Stomach (tissue), 9 donors: ENCODE measurements around the gene FGGY. TPM values are rescaled to one million over a fixed set of nuclear protein-coding genes. Genes with fewer than 3 reads are reported as not detected.

Experiments used
- DNase-seq, 2 donors: peaks; one replicate each; pipeline versions ENCODE4 v3.0.0 to v3.0.0-alpha.2; 2013 to 2019
- H3K27ac ChIP-seq, 5 donors: fragments of 200-600 bp in 4 of 5; sonication (generic) in 4 of 5; one replicate each; pipeline ENCODE4 v1.5.1; 2013 to 2019; ENCODE audit warnings: mild to moderate bottlenecking in 1 of 5, moderate library complexity in 1 of 5
- H3K27me3 ChIP-seq, 3 donors: fragments of 200-600 bp; sonication (generic); one replicate each; pipeline ENCODE4 v1.5.1; 2017 to 2019; ENCODE audit warnings: mixed run types in 1 of 3
- H3K36me3 ChIP-seq, 4 donors: fragments of 200-600 bp; sonication (generic); 1 replicate in 3 of 4; 2 replicates in 1 of 4; pipeline ENCODE4 v1.5.1; 2016 to 2019
- H3K4me1 ChIP-seq, 4 donors: fragments of 200-600 bp; sonication (generic); one replicate each; pipeline ENCODE4 v1.5.1; 2016 to 2019
- H3K4me3 ChIP-seq, 4 donors: fragments of 200-600 bp; sonication (generic) in 3 of 4; one replicate each; pipeline ENCODE4 v1.5.1; 2016 to 2019; ENCODE audit warnings: mild to moderate bottlenecking in 1 of 4
- H3K9me3 ChIP-seq, 4 donors: fragments of 200-600 bp; sonication (generic); one replicate each; pipeline ENCODE4 v1.5.1; 2016 to 2019
- EP300 ChIP-seq: sonication (generic); formaldehyde crosslinking; IDR thresholded peaks from one replicate; pipeline ENCODE4 v1.6.1; 2017; ENCODE audit warnings: antibody characterized with exemption
- POLR2A ChIP-seq, 4 donors: fragments of 450-650 bp; IDR thresholded peaks; one replicate each; pipeline ENCODE4 v1.6.1; 2016; ENCODE audit warnings: antibody characterized with exemption in 4 of 4, control low read depth in 2 of 4, mild to moderate bottlenecking in 1 of 4, moderate library complexity in 1 of 4
- POLR2AphosphoS5 ChIP-seq, 3 donors: sonication (generic); formaldehyde crosslinking; IDR thresholded peaks; one replicate each; pipeline ENCODE4 v1.6.1; 2016; ENCODE audit warnings: antibody characterized with exemption in 3 of 3
- WGBS, 5 donors: extraction: QIAGEN DNeasy Blood & Tissue Kit in 3 of 5; methylation state at CpG; one replicate each; pipeline versions ENCODE4 v1.1.5 to v1.1.7; 2013 to 2018; 5-methylcytosine and 5-hydroxymethylcytosine counted together
- intact Hi-C: fragments of 100-400 bp; cut with DNase I; formaldehyde crosslinking; loops from one replicate; pipeline ENCODE4 v1.15.1; 2023; ENCODE audit warnings: low total_unique reads
- polyA plus RNA-seq, 3 donors: library from polyadenylated mRNA; stranded (reverse); fragments of 200-250 nt; gene quantifications; one replicate each; pipeline ENCODE4 v1.2.3, GENCODE V29; 2013
- total RNA-seq, 5 donors: library from RNA; depleted of rRNA; stranded (reverse); fragments of >200 nt; gene quantifications; one replicate each; pipeline versions ENCODE4 v1.1.0 to v1.2.3, GENCODE V29; 2014 to 2016
- TF ChIP-seq, protein P1 (sequence below), 7 experiments: fragments of 450-650 bp in 4 of 7; fragments of 200-600 bp in 3 of 7; sonication (generic) in 3 of 7; IDR thresholded peaks; one replicate each; pipeline ENCODE4 v1.5.1; 2016 to 2019; ENCODE audit warnings: antibody characterized with exemption in 7 of 7, control low read depth in 2 of 7, mild to moderate bottlenecking in 1 of 7
- donor health status: healthy with polysubstance abuse.
- donor health status: Bipolar disorder and iron deficiency.
- donor health status: healthy.

The FGGY gene
- total and polyA plus RNA-seq, 8 donors, result 6.2 to 40.6 (median 10.8) TPM

GRCh38 chr1:59432531-59433439, 135.9 kb downstream of the FGGY start:
- intact Hi-C loops, result no loop called here
- no peaks in the 10 kb centered on the region for H3K36me3 ChIP-seq
- H3K9me3 ChIP-seq, result no peaks in the 10 kb centered on the region
- DNase-seq, result peak in 1 of 2 donors; percentile 51
- WGBS, 5 donors, result 64 to 77% (median 69%) methylated on average over 6 of the region's 6 CpGs
- H3K4me3 ChIP-seq, result no peak overlapping the region
- no peak overlapping the region for H3K27ac ChIP-seq
- no peaks in the 10 kb centered on the region for H3K27me3 ChIP-seq
- TF ChIP-seq POLR2A (IDR thresholded peaks at IDR 0.05) (no peak), POLR2AphosphoS5 (IDR thresholded peaks at IDR 0.05) (no peak), EP300 (no peak)
- TF ChIP-seq, protein P1, sequence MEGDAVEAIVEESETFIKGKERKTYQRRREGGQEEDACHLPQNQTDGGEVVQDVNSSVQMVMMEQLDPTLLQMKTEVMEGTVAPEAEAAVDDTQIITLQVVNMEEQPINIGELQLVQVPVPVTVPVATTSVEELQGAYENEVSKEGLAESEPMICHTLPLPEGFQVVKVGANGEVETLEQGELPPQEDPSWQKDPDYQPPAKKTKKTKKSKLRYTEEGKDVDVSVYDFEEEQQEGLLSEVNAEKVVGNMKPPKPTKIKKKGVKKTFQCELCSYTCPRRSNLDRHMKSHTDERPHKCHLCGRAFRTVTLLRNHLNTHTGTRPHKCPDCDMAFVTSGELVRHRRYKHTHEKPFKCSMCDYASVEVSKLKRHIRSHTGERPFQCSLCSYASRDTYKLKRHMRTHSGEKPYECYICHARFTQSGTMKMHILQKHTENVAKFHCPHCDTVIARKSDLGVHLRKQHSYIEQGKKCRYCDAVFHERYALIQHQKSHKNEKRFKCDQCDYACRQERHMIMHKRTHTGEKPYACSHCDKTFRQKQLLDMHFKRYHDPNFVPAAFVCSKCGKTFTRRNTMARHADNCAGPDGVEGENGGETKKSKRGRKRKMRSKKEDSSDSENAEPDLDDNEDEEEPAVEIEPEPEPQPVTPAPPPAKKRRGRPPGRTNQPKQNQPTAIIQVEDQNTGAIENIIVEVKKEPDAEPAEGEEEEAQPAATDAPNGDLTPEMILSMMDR (IDR thresholded peaks at IDR 0.05), result no peak
- peaks cover 0 to 10% (median under 1%) of the 10 kb centered on the region in 4 donors for H3K4me1 ChIP-seq

- TF ChIP-seq EP300 (no peak), POLR2AphosphoS5 (IDR thresholded peaks at IDR 0.05) (no peak), POLR2A (IDR thresholded peaks at IDR 0.05) (no peak)
- TF ChIP-seq, protein P1 (IDR thresholded peaks at IDR 0.05), result no peak
- H3K36me3 ChIP-seq, result no peaks in the 10 kb centered on the region
- H3K9me3 ChIP-seq, result no peaks in the 10 kb centered on the region
- no peak overlapping the region for H3K27ac ChIP-seq
- 82 to 95% (median 88%) methylated on average over 6 of the region's 6 CpGs for WGBS, 5 donors
- H3K4me1 ChIP-seq, result peaks cover 0 to 11% (median 4%) of the 10 kb centered on the region in 4 donors
- DNase-seq, result no peak
- no peak overlapping the region for H3K4me3 ChIP-seq
- H3K27me3 ChIP-seq, result no peaks in the 10 kb centered on the region
- intact Hi-C loops, result no loop called here
Observed at GRCh38 chr1:59433440-59433813, 136.5 kb downstream of the FGGY start.

DNA sequence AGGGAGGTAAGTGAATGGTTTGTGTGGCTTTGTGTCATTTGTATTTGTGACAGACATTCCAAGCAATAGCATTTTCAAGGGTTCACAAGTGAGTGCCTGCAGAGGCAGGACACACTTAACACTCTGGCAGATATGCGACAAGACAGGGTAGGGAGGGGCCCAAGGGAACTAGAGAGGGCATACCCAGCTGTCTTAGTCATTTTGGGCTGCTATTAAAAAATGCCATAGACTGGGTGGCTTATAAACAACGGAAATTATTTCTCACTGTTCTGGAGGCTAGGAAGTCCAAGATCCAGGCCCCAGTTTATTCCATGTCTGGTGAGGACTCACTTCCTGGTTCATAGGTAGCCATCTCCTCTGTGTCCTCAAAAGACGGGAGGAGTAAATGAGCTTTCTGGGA, 137.4 kb downstream of the FGGY start:
- Histone ChIP-seq H3K27ac (no peak overlapping the region), H3K27me3 (no peaks in the 10 kb centered on the region), H3K36me3 (no peaks in the 10 kb centered on the region), H3K4me3 (no peak overlapping the region), H3K4me1 (peaks cover 0 to 11% (median 6%) of the 10 kb centered on the region in 4 donors), H3K9me3 (no peaks in the 10 kb centered on the region)
- intact Hi-C loops, result no loop called here
- 79 to 89% (median 85%) methylated on average over 3 of the region's 3 CpGs for WGBS, 5 donors
- TF ChIP-seq, protein P1 (IDR thresholded peaks at IDR 0.05), result no peak
- no peak for TF ChIP-seq POLR2AphosphoS5 (IDR thresholded peaks at IDR 0.05)
- TF ChIP-seq POLR2A (IDR thresholded peaks at IDR 0.05), result no peak
- no peak for DNase-seq

DNA sequence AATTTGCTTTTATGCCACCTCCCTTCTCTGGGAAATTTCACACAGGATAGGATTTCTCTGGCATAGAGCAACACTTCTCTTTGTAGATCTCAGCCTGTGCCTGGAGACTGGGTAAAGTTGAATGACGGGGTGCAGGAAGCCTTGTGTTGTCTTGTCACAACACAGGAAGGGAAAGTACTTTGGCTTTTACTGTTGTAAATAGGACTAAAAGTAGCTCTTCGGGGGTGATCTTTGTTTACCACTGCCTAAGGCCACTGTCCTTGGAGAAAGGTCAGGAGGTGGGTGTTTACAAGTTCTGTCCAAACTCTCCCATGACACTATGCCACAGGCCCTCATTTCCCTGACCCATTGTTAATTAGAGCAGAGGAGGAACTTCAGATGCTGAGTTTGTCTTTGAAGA, 139.7 kb downstream of the FGGY start:
- no peaks in the 10 kb centered on the region for H3K27me3 ChIP-seq
- intact Hi-C loops, result no loop called here
- no peak for TF ChIP-seq EP300
- TF ChIP-seq, protein P1 (IDR thresholded peaks at IDR 0.05), result no peak
- no peak for TF ChIP-seq POLR2AphosphoS5 (IDR thresholded peaks at IDR 0.05)
- no peak for TF ChIP-seq POLR2A (IDR thresholded peaks at IDR 0.05)
- H3K9me3 ChIP-seq, result no peaks in the 10 kb centered on the region
- no peak overlapping the region for H3K27ac ChIP-seq
- H3K4me3 ChIP-seq, result no peak overlapping the region
- no peak for DNase-seq
- no peaks in the 10 kb centered on the region for H3K36me3 ChIP-seq
- 50 to 71% (median 63%) methylated on average over 2 of the region's 2 CpGs for WGBS, 5 donors
- H3K4me1 ChIP-seq, result peaks cover 0 to 11% (median 6%) of the 10 kb centered on the region in 4 donors
